H9 (cell line): ENCODE measurements around the gene ZBTB38. TPM values are rescaled to one million over a fixed set of nuclear protein-coding genes. Genes with fewer than 3 reads are reported as not detected.

ENCODE experiments used
- DNase-seq: peaks from one replicate; pipeline ENCODE4 v3.0.0-alpha.2; 2017
- H2AFZ ChIP-seq: one replicate; pipeline ENCODE4 v1.6.1; 2013; ENCODE audit warnings: mild to moderate bottlenecking, low read length, control low read depth, moderate library complexity
- H2AK5ac ChIP-seq: 2 replicates; pipeline ENCODE4 v1.6.1; 2013; ENCODE audit warnings: low read length, control low read depth, mixed read lengths; ENCODE audit not compliant: insufficient read length
- H2BK120ac ChIP-seq: one replicate; pipeline ENCODE4 v1.6.1; 2013; ENCODE audit warnings: low read depth, mild to moderate bottlenecking, low read length, control low read depth, inconsistent platforms; ENCODE audit not compliant: poor library complexity, severe bottlenecking
- H2BK12ac ChIP-seq: 2 replicates; pipeline ENCODE4 v1.6.1; 2013; ENCODE audit warnings: low read length, control low read depth, mixed read lengths, low read depth; ENCODE audit not compliant: insufficient read length
- H2BK15ac ChIP-seq: 2 replicates; pipeline ENCODE4 v1.6.1; 2013; ENCODE audit warnings: low read depth, low read length, control low read depth
- H2BK20ac ChIP-seq: one replicate; pipeline ENCODE4 v1.6.1; 2013; ENCODE audit warnings: low read depth, mild to moderate bottlenecking, low read length, control low read depth, inconsistent platforms; ENCODE audit not compliant: poor library complexity, severe bottlenecking
- H2BK5ac ChIP-seq: 2 replicates; pipeline ENCODE4 v1.6.1; 2013; ENCODE audit warnings: low read length, control low read depth, mixed read lengths; ENCODE audit not compliant: insufficient read length
- H3K14ac ChIP-seq: 2 replicates; pipeline ENCODE4 v1.6.1; 2013; ENCODE audit warnings: low read length, control low read depth; ENCODE audit not compliant: insufficient read depth
- H3K18ac ChIP-seq: 2 replicates; pipeline ENCODE4 v1.6.1; 2013; ENCODE audit warnings: low read depth, mild to moderate bottlenecking, mixed read lengths, low read length, control low read depth; ENCODE audit not compliant: insufficient read length
- H3K23ac ChIP-seq: 2 replicates; pipeline ENCODE4 v1.6.1; 2013; ENCODE audit warnings: low read length, control low read depth, mixed read lengths, low read depth; ENCODE audit not compliant: insufficient read length
- H3K23me2 ChIP-seq: 2 replicates; pipeline ENCODE4 v1.6.1; 2013; ENCODE audit warnings: low read depth, mild to moderate bottlenecking, mixed read lengths, low read length, control low read depth; ENCODE audit not compliant: insufficient read length, poor library complexity, severe bottlenecking
- H3K27ac ChIP-seq: 2 replicates; pipeline ENCODE4 v1.5.1; 2013; ENCODE audit warnings: low read length, control low read depth, mixed read lengths, low read depth; ENCODE audit not compliant: insufficient read length
- H3K27me3 ChIP-seq: 2 replicates; pipeline ENCODE4 v1.6.1; 2013; ENCODE audit warnings: low read length, control low read depth, inconsistent platforms; ENCODE audit not compliant: insufficient read depth
- H3K4ac ChIP-seq: 2 replicates; pipeline ENCODE4 v1.6.1; 2013; ENCODE audit warnings: low read depth, mild to moderate bottlenecking, control low read depth, inconsistent platforms, low read length, moderate library complexity
- H3K4me1 ChIP-seq: 2 replicates; pipeline ENCODE4 v1.6.1; 2013; ENCODE audit warnings: low read length, control low read depth, inconsistent platforms; ENCODE audit not compliant: insufficient read depth
- H3K4me2 ChIP-seq: 2 replicates; pipeline ENCODE4 v1.6.1; 2013; ENCODE audit warnings: low read length, control low read depth, mixed read lengths; ENCODE audit not compliant: insufficient read length, insufficient read depth
- H3K56ac ChIP-seq: 2 replicates; pipeline ENCODE4 v1.6.1; 2013; ENCODE audit warnings: low read depth, mild to moderate bottlenecking, mixed read lengths, low read length, control low read depth; ENCODE audit not compliant: insufficient read length
- H3K79me1 ChIP-seq: 2 replicates; pipeline ENCODE4 v1.6.1; 2013; ENCODE audit warnings: low read depth, mild to moderate bottlenecking, moderate library complexity, low read length, control low read depth, inconsistent platforms; ENCODE audit not compliant: insufficient read depth, poor library complexity, severe bottlenecking
- H3K79me2 ChIP-seq: 2 replicates; pipeline ENCODE4 v1.6.1; 2013; ENCODE audit warnings: low read length, control low read depth, inconsistent platforms; ENCODE audit not compliant: insufficient read depth
- H3K9ac ChIP-seq: 2 replicates; pipeline ENCODE4 v1.6.1; 2013; ENCODE audit warnings: low read length, control low read depth, mixed read lengths; ENCODE audit not compliant: insufficient read length; ENCODE audit errors: extremely low read depth
- H3K9me3 ChIP-seq: one replicate; pipeline ENCODE4 v1.6.1; 2013; ENCODE audit warnings: low read depth, low read length, inconsistent platforms; ENCODE audit not compliant: control insufficient read depth
- H3T11ph ChIP-seq: one replicate; pipeline ENCODE4 v1.6.1; 2013; ENCODE audit warnings: mild to moderate bottlenecking, low read length, control low read depth, inconsistent platforms
- H4K20me1 ChIP-seq: one replicate; pipeline ENCODE4 v1.6.1; 2013; ENCODE audit not compliant: control insufficient read depth, insufficient read length, insufficient read depth
- H4K5ac ChIP-seq: 2 replicates; pipeline ENCODE4 v1.6.1; 2013; ENCODE audit warnings: low read depth, mild to moderate bottlenecking, mixed read lengths, low read length, control low read depth; ENCODE audit not compliant: insufficient read length
- H4K8ac ChIP-seq: replicated peaks from 2 replicates; pipeline ENCODE4 v1.6.1; 2013; ENCODE audit warnings: low read length, control low read depth, mixed read lengths, low read depth; ENCODE audit not compliant: insufficient read length
- H4K91ac ChIP-seq: 2 replicates; pipeline ENCODE4 v1.6.1; 2013; ENCODE audit warnings: low read depth, mild to moderate bottlenecking, moderate library complexity, mixed read lengths, low read length, control low read depth; ENCODE audit not compliant: insufficient read length
- H3K27ac Mint-ChIP-seq, 3 experiments: 2 replicates in 2 of 3; 3 replicates in 1 of 3; pipeline ENCODE4 v1.8.0; 2020 to 2021; ENCODE audit warnings: mixed read lengths in 3 of 3, mild to moderate bottlenecking in 1 of 3, moderate library complexity in 1 of 3
- H3K27me3 Mint-ChIP-seq: 2 replicates; pipeline ENCODE4 v1.8.0; 2021; ENCODE audit warnings: low read depth, mild to moderate bottlenecking, moderate library complexity, mixed read lengths
- H3K36me3 Mint-ChIP-seq, 3 experiments: 2 replicates in 2 of 3; 3 replicates in 1 of 3; pipeline ENCODE4 v1.8.0; 2020 to 2021; ENCODE audit warnings: low read depth in 3 of 3, mixed read lengths in 3 of 3; ENCODE audit not compliant: insufficient read depth in 1 of 3
- H3K4me1 Mint-ChIP-seq, 2 experiments: 2 replicates each; pipeline ENCODE4 v1.8.0; 2020; ENCODE audit warnings: mixed read lengths in 2 of 2
- H3K4me3 Mint-ChIP-seq, 2 experiments: 2 replicates in 1 of 2; 3 replicates in 1 of 2; pipeline ENCODE4 v1.8.0; 2020 to 2021; ENCODE audit warnings: mild to moderate bottlenecking in 2 of 2, mixed read lengths in 2 of 2, moderate library complexity in 1 of 2
- H3K9me3 Mint-ChIP-seq, 2 experiments: 2 replicates in 1 of 2; 3 replicates in 1 of 2; pipeline ENCODE4 v1.8.0; 2020; ENCODE audit warnings: mild to moderate bottlenecking in 2 of 2, mixed read lengths in 2 of 2, moderate library complexity in 1 of 2
- CTCF ChIP-seq: fragments of 200-600 bp; sonication (generic); conservative IDR thresholded peaks from 3 replicates; pipeline ENCODE4 v1.8.0; 2021; ENCODE audit warnings: antibody characterized with exemption, mild to moderate bottlenecking
- total RNA-seq: library from RNA; stranded (reverse); gene quantifications from 2 replicates; pipeline ENCODE4 v1.2.1, GENCODE V29; 2021

The ZBTB38 gene
- total RNA-seq, 1 experiment from 2014 or later, result 14.6 TPM

- no peaks in the 10 kb centered on the region for H3K23me2 ChIP-seq
- H3K4me1 ChIP-seq, result no peaks in the 10 kb centered on the region; the same call in 1 of the 2 replicates
- no peak overlapping the region for H2BK5ac ChIP-seq
- no peaks in the 10 kb centered on the region for H3K79me2 ChIP-seq
- no peaks in the 10 kb centered on the region for H3K9me3 Mint-ChIP-seq
- no peak overlapping the region for H4K8ac ChIP-seq
- H2AFZ ChIP-seq, result no peak overlapping the region
- no peak overlapping the region for H3K14ac ChIP-seq
- H3K27ac ChIP-seq, result no peak overlapping the region
- H2AK5ac ChIP-seq, result no peak overlapping the region
- H4K5ac ChIP-seq, result no peak overlapping the region
- H3K4me3 Mint-ChIP-seq, result no peak overlapping the region
- peaks cover 3% of the 10 kb centered on the region; the same call in 1 of the 2 replicates for H3K27me3 Mint-ChIP-seq
- H3K56ac ChIP-seq, result no peak overlapping the region
- no peak overlapping the region for H3K9ac ChIP-seq
- no peak overlapping the region for H4K91ac ChIP-seq
- no peaks in the 10 kb centered on the region for H3K27me3 ChIP-seq
- no peaks in the 10 kb centered on the region for H4K20me1 ChIP-seq
- H3K18ac ChIP-seq, result no peak overlapping the region
- H2BK15ac ChIP-seq, result no peak overlapping the region
- no peak for TF ChIP-seq CTCF
- H3T11ph ChIP-seq, result no peak overlapping the region
- H2BK12ac ChIP-seq, result no peak overlapping the region
- no peak overlapping the region for H2BK120ac ChIP-seq
- H3K23ac ChIP-seq, result no peak overlapping the region
- H3K4me2 ChIP-seq, result no peak overlapping the region
- H3K9me3 ChIP-seq, result no peaks in the 10 kb centered on the region
- no peaks in the 10 kb centered on the region for H3K36me3 Mint-ChIP-seq
- no peaks in the 10 kb centered on the region for H3K79me1 ChIP-seq
- no peak overlapping the region for H3K27ac Mint-ChIP-seq
- DNase-seq, result no peak
- H3K4me1 Mint-ChIP-seq, result peaks cover 8% of the 10 kb centered on the region in 2 experiments
- H2BK20ac ChIP-seq, result no peak overlapping the region
- no peak overlapping the region for H3K4ac ChIP-seq
These were observed 29.4 kb upstream of the ZBTB38 start for GRCh38 chr3:141338881-141339280.
